ENCODE measurements around the gene CNPY2.

- TF ChIP-seq NPAS2 (CRISPR knock-in tag; IDR thresholded peaks at IDR 0.05; ENCODE audit: borderline replicate concordance), result no peak
- TF ChIP-seq POLR2A (IDR thresholded peaks at IDR 0.05; ENCODE audit: low read length), result no peak
- TF ChIP-seq MAFK (IDR thresholded peaks at IDR 0.05; ENCODE audit: partially characterized antibody), result no peak
- TF ChIP-seq, protein P1, sequence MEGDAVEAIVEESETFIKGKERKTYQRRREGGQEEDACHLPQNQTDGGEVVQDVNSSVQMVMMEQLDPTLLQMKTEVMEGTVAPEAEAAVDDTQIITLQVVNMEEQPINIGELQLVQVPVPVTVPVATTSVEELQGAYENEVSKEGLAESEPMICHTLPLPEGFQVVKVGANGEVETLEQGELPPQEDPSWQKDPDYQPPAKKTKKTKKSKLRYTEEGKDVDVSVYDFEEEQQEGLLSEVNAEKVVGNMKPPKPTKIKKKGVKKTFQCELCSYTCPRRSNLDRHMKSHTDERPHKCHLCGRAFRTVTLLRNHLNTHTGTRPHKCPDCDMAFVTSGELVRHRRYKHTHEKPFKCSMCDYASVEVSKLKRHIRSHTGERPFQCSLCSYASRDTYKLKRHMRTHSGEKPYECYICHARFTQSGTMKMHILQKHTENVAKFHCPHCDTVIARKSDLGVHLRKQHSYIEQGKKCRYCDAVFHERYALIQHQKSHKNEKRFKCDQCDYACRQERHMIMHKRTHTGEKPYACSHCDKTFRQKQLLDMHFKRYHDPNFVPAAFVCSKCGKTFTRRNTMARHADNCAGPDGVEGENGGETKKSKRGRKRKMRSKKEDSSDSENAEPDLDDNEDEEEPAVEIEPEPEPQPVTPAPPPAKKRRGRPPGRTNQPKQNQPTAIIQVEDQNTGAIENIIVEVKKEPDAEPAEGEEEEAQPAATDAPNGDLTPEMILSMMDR (IDR thresholded peaks at IDR 0.05), result no peak
- no peak for TF ChIP-seq CHD2 (IDR thresholded peaks at IDR 0.05; ENCODE audit: low read length, partially characterized antibody)
- TF ChIP-seq JUNB (IDR thresholded peaks at IDR 0.05), result no peak
- TF ChIP-seq, protein P2, sequence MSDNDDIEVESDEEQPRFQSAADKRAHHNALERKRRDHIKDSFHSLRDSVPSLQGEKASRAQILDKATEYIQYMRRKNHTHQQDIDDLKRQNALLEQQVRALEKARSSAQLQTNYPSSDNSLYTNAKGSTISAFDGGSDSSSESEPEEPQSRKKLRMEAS (IDR thresholded peaks at IDR 0.05), result no peak
- TF ChIP-seq MYC (IDR thresholded peaks at IDR 0.05; ENCODE audit: borderline replicate concordance, low read length), result no peak
- TF ChIP-seq USF2 (IDR thresholded peaks at IDR 0.05), result no peak
- TF ChIP-seq EP300 (IDR thresholded peaks at IDR 0.05), result no peak
- TF ChIP-seq, protein P3, sequence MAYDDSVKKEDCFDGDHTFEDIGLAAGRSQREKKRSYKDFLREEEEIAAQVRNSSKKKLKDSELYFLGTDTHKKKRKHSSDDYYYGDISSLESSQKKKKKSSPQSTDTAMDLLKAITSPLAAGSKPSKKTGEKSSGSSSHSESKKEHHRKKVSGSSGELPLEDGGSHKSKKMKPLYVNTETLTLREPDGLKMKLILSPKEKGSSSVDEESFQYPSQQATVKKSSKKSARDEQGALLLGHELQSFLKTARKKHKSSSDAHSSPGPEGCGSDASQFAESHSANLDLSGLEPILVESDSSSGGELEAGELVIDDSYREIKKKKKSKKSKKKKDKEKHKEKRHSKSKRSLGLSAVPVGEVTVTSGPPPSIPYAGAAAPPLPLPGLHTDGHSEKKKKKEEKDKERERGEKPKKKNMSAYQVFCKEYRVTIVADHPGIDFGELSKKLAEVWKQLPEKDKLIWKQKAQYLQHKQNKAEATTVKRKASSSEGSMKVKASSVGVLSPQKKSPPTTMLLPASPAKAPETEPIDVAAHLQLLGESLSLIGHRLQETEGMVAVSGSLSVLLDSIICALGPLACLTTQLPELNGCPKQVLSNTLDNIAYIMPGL (CRISPR knock-in tag; IDR thresholded peaks at IDR 0.05; ENCODE audit: borderline replicate concordance), result no peak
- no peak for TF ChIP-seq JUN (IDR thresholded peaks at IDR 0.05)
Observed at GRCh38 chr12:56274299-56274698, 41.5 kb downstream of the CNPY2 start.

All from A549 (cell line).